Muscle layer of duodenum (tissue), 2 donors: ENCODE measurements around the gene TPRG1.

Source experiments
- H3K27ac ChIP-seq: one replicate; pipeline ENCODE4 v1.7.0; 2013; ENCODE audit warnings: mild to moderate bottlenecking, low read length
- H3K27me3 ChIP-seq: one replicate; pipeline ENCODE4 v1.7.0; 2013; ENCODE audit warnings: low read depth, mild to moderate bottlenecking, control low read depth, low read length
- H3K36me3 ChIP-seq, 2 donors: one replicate each; pipeline ENCODE4 v1.7.0; 2013; ENCODE audit warnings: low read length in 2 of 2, control low read depth in 1 of 2, mild to moderate bottlenecking in 1 of 2; ENCODE audit not compliant: insufficient read depth in 2 of 2, control insufficient read depth in 1 of 2
- H3K4me1 ChIP-seq, 2 donors: one replicate each; pipeline ENCODE4 v1.7.0; 2013; ENCODE audit warnings: low read length in 2 of 2, mild to moderate bottlenecking in 2 of 2, control low read depth in 1 of 2, moderate library complexity in 1 of 2; ENCODE audit not compliant: insufficient read depth in 2 of 2, control insufficient read depth in 1 of 2
- H3K4me3 ChIP-seq, 2 donors: one replicate each; pipeline ENCODE4 v1.7.0; 2013; ENCODE audit warnings: low read length in 2 of 2, low read depth in 1 of 2, mild to moderate bottlenecking in 1 of 2
- H3K9me3 ChIP-seq, 2 donors: one replicate each; pipeline ENCODE4 v1.7.0; 2013; ENCODE audit warnings: low read length in 2 of 2, control low read depth in 1 of 2, mild to moderate bottlenecking in 1 of 2; ENCODE audit not compliant: control insufficient read depth in 1 of 2
- donor health status: healthy.

Gene TPRG1

DNA sequence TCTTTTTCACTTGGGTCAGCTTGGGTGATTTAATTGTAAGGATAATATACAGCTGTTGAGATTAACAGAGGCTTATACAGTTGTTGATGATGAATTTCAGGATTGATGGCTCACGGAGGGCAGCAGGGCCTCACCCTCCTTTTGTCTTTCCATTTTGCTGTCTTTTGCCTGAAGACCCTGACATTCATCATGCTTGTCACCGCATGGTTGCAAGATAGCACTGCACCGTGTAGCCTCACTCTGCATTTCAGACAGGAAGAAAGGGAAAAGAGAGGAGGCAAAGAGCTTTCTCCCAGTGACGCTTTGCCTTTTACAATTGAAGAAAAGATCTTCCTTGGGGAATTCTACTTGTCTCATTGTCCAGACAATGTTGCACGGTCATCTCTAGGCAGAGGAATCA, 115.1 kb downstream of the TPRG1 start:
- H3K4me3 ChIP-seq, result no peak overlapping the region
- no peaks in the 10 kb centered on the region for H3K9me3 ChIP-seq
- H3K27me3 ChIP-seq, result no peaks in the 10 kb centered on the region
- H3K36me3 ChIP-seq, result no peaks in the 10 kb centered on the region
- no peak overlapping the region for H3K27ac ChIP-seq
- H3K4me1 ChIP-seq, result no peaks in the 10 kb centered on the region

DNA sequence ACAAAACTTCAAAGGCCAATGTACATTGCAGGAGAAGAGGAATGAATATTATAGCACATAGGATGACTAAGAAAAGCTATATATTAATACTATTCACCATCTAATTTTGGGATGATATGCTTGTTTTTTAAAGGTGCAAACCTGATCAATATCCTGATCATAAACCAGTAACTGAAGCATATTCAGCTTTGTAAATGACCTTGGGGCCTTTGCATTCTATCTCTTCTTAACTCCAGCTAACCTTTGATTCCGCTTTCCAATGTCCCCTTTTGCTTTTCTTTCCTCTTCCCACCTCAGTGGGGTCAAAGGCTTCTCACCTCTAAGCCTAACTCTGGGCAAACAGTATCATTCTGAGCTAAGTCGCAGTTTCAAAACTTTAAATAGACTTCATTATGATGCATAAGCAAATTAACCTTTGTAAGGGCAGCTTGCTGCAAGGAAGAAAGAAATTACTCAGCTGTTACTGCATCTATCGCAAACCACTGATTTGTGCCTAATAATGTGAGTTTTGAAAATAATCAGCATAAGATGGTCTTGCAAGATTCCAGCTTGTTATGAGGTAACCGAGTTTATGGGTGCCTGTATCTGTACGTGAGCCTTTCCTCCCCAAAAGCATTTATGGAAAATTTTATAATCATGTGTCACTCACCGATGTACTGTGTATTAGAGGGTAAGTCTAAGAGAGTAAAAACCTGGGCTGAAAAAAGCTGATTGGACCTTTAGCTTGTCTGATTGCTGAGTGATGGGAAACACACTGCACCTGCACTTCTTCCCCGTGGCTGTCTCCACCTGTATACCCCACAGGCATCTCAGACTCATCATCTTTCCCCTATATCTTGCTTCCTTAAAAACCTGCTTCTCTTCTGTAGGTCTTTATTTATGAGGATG, 116.8 kb downstream of the TPRG1 start:
- H3K27me3 ChIP-seq, result no peaks in the 10 kb centered on the region
- no peaks in the 10 kb centered on the region for H3K9me3 ChIP-seq
- no peaks in the 10 kb centered on the region for H3K4me1 ChIP-seq
- H3K27ac ChIP-seq, result no peak overlapping the region
- H3K4me3 ChIP-seq, result no peak overlapping the region
- no peaks in the 10 kb centered on the region for H3K36me3 ChIP-seq

DNA sequence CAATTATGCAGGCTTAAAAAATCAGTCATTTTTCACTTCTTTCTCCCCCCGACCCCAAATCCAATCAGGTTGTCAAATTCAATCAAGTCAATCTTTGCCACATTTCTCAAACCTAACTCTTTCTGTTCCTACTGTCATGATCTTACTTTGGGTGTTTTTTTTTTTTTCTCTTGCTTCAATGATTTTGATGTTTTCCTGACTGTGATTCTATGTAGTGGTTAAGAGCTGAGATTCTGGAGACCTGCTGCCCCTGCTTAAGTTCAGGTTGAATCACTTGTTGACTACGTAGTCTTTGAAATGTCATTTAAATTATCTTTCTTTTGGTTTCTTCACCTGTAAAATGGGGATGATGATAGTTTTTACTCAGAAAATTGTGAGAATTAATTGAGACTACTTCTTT, 117.5 kb downstream of the TPRG1 start:
- H3K27me3 ChIP-seq, result no peaks in the 10 kb centered on the region
- H3K4me1 ChIP-seq, result no peaks in the 10 kb centered on the region
- no peak overlapping the region for H3K27ac ChIP-seq
- H3K9me3 ChIP-seq, result no peaks in the 10 kb centered on the region
- no peaks in the 10 kb centered on the region for H3K36me3 ChIP-seq
- H3K4me3 ChIP-seq, result no peak overlapping the region

DNA sequence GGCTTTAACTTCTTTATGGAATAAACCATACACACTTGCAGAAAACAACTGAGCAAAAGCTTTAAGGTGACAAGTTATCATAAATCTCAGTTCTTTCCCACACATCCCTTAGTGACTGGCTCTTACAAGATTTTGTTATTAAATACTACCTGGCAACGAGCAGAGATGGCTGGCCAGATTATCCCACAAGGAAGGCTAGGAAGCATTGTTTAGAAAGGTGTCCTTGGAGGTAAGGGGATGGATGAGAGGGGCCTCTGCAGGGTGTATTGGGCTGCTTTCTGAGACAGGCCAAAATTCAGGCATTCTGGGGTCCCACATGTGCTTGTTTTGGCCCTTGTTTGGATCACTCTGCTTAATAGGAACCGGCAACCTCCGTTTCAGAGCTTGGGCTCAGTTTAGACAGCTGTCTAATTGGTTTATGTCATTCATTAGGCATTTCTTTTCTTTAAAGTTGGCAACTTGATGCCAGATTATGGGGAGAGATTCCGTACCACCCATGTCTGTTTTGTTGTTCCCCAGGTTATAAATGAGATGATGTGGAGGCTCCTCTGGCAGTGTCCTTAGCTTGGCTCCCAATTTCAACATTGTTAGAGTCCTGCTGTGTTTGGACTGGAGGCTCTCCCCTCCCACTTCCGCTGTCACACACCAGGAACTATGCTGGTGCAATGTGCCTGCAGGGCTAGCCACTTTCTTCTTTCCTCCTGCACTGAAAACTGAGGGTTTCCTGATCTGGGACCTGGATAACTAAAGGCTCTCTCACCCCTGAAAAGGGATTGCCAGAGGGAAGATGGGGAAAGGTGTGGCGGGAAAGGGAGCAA, 121.1 kb downstream of the TPRG1 start:
- Histone ChIP-seq H3K36me3 (no peaks in the 10 kb centered on the region), H3K27ac (no peak overlapping the region), H3K4me1 (no peaks in the 10 kb centered on the region), H3K9me3 (no peaks in the 10 kb centered on the region), H3K27me3 (no peaks in the 10 kb centered on the region), H3K4me3 (no peak overlapping the region)

DNA sequence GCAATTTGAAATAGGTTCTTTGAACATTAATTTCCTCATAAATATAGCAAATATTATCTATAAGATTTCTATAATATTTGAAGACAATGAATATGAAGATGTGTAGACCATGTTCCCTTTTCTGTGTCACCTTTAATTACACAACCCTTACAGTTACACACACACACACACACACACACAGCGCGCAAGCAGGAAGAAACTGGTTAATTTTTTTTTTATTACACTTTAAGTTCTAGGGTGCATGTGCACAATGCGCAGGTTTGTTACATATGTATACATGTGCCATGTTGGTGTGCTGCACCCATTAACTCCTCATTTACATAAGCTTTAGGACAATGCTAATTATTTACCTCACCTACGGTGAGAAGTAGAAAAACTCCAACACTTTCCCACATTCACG, 122.9 kb downstream of the TPRG1 start:
- no peak overlapping the region for H3K4me3 ChIP-seq
- no peak overlapping the region for H3K27ac ChIP-seq
- H3K36me3 ChIP-seq, result no peaks in the 10 kb centered on the region
- no peaks in the 10 kb centered on the region for H3K4me1 ChIP-seq
- no peaks in the 10 kb centered on the region for H3K9me3 ChIP-seq
- H3K27me3 ChIP-seq, result no peaks in the 10 kb centered on the region

DNA sequence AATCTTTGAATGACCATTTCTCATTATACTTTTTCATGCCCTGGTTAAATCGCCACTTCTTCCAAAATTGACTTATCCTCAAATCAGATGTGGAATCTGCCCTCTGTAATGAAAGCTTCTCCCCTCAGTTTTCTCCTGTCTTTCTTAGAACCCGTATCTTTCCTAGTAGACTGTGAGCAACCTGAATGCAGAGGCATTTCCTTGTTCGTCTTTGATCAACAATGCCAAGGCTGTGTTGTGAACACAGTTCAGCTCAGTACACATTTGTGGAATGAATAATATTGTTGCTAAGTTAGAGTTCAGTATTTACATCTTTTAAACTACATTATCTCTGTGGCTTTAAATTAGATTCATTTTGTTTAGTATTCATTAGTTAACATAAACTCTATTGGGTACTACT, 123.3 kb downstream of the TPRG1 start:
- Histone ChIP-seq H3K36me3 (no peaks in the 10 kb centered on the region), H3K27me3 (no peaks in the 10 kb centered on the region), H3K27ac (no peak overlapping the region), H3K4me3 (no peak overlapping the region), H3K9me3 (no peaks in the 10 kb centered on the region), H3K4me1 (no peaks in the 10 kb centered on the region)

DNA sequence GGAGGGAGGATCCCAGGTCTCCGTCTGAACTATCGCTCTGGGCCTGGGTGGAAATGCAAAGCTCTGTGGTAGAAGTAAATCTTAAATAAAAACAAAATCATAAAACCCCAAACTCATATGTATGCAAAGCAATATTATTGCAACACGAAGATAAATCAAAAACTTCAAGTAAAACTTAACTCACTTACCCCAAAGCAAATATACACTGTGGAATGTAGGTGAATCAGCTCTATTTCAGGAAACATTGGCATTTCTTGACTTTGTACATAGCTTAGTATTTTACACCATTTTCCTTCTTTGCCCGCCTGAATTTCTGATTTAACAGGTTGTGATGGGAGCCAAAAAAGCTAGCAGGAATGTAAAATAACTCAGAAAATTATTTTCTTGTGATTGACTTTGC, 126.2 kb downstream of the TPRG1 start:
- no peaks in the 10 kb centered on the region for H3K4me1 ChIP-seq
- H3K27ac ChIP-seq, result no peak overlapping the region
- H3K27me3 ChIP-seq, result no peaks in the 10 kb centered on the region
- H3K9me3 ChIP-seq, result no peaks in the 10 kb centered on the region
- H3K4me3 ChIP-seq, result no peak overlapping the region
- no peaks in the 10 kb centered on the region for H3K36me3 ChIP-seq

DNA sequence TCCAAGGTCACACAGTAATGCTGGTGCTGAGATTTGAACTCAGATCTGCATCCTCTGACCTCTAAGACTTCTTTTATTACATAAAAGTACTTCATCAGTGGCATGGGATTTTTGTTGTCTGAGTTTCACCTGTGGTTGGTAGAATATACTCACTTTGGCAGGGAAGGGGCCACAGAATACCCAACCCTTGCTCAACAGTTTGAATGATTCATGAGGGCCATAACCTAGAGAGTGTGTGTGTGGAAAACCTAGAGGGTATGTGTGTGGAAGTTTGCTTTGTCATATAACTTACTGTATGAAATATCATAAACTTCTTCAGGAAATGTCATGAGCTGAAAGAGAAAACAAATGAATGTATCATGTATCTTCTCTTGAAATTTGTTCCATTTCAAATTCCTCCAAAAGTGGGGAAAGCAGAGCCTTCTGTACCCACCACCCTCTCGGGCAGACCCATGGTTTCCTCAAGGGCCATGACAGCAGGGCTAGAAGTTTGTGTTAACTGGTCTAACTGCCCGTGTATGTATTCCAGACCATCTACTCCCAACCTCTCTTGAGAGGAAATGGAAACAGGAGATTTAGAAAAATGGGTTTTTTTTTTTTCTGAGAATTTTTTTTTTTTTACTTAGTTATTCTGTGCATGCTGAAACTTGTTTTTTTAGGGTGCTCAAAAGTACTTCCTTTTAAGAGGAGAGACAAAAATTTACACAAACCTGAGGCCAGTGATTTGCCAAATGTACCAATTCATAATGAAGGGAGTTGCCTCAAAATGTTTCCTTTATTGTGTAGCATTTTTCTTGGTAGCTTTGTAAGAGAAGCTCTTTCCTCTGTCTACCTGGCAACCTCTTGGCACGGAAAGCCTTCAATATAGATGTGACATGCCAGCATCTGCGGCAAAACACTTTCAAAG, 127.0 kb downstream of the TPRG1 start:
- Histone ChIP-seq H3K4me1 (no peaks in the 10 kb centered on the region), H3K4me3 (no peak overlapping the region), H3K27me3 (no peaks in the 10 kb centered on the region), H3K9me3 (no peaks in the 10 kb centered on the region), H3K27ac (no peak overlapping the region), H3K36me3 (no peaks in the 10 kb centered on the region)

DNA sequence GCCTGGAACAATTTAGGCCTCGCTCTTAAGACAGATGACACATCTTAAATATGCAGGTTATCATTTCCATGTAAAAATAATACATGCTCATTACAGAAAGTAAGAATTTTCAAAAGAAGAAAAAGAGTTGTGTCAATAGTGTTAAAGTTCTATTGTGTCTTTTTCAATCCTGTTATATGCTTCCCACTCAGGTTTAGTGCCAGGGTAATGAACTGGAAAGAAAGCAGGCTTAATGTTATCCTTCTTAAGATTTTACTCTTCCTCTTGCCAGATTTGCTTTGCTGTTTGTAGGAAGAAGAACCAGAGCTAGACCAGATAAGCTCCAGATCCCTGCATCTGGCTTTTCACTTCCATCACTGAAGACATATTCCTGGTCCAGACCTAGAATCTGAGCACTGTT, 128.6 kb downstream of the TPRG1 start:
- Histone ChIP-seq H3K4me1 (peaks cover 0 to 4% of the 10 kb centered on the region in 2 donors), H3K9me3 (no peaks in the 10 kb centered on the region), H3K36me3 (no peaks in the 10 kb centered on the region), H3K27ac (no peak overlapping the region), H3K27me3 (no peaks in the 10 kb centered on the region), H3K4me3 (no peak overlapping the region)

DNA sequence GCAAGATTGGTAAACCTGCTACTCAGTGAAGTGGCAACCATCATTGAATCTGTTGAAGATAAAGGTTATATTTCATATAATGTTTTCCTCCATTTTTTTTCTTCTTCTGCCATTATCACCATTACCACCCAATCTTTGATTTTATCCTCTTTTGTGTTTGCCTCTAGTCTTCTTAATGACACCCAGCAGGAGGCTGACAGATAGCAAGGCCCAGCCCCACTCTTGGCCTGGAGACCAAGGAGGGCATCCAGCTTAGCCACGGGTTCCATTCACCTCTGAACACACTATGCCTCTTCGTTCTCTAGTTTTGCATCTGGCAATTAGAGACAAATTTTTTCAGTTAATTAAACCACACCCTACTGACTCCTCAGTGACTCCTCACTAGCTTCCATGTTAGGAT, 129.7 kb downstream of the TPRG1 start:
- H3K4me1 ChIP-seq, result peaks cover 0 to 4% of the 10 kb centered on the region in 2 donors
- H3K27me3 ChIP-seq, result no peaks in the 10 kb centered on the region
- no peak overlapping the region for H3K4me3 ChIP-seq
- H3K9me3 ChIP-seq, result no peaks in the 10 kb centered on the region
- no peak overlapping the region for H3K27ac ChIP-seq
- no peaks in the 10 kb centered on the region for H3K36me3 ChIP-seq

DNA sequence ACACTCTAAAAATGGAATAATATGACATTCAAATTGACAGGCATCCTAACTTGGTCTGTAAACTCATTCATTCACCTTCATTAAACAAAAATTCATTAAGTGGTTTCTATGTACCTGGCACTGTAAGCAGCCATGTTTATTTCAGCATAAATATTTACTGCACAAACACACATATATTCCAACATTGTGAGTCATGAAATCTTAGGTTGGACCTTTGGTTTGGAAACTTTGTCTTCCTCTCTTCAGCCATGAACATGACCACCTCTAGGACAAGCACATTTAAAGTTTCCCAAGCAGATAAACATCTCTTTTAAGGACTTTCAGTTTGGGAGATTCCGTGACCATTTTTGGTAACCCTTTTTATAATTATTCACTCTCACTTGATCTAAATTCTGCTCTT, 131.8 kb downstream of the TPRG1 start:
- Histone ChIP-seq H3K4me3 (no peak overlapping the region), H3K27ac (no peak overlapping the region), H3K9me3 (no peaks in the 10 kb centered on the region), H3K36me3 (no peaks in the 10 kb centered on the region), H3K4me1 (peaks cover 0 to 4% of the 10 kb centered on the region in 2 donors), H3K27me3 (no peaks in the 10 kb centered on the region)
